NB4 (cell line): ENCODE results near the gene CKMT1B.
"Not testable (repeated sequence)": the region's sequence is repeated elsewhere in the genome, so short reads cannot be mapped to it uniquely, and the experiment has no call there.

Experiments used
- DNase-seq: peaks from one replicate; pipeline ENCODE4 v3.0.0; 2010; ENCODE audit warnings: low read depth
- H3K4me3 ChIP-seq: one replicate; pipeline ENCODE4 v1.5.1; 2011; ENCODE audit warnings: mild to moderate bottlenecking, low read depth, low read length, moderate library complexity
- MYC ChIP-seq: IDR thresholded peaks from 2 replicates; pipeline ENCODE4 v1.6.1; 2011; ENCODE audit warnings: low read depth, low read length
- POLR2A ChIP-seq: IDR thresholded peaks from 2 replicates; pipeline ENCODE4 v1.6.1; 2011; ENCODE audit warnings: mild to moderate bottlenecking; ENCODE audit not compliant: insufficient read length; ENCODE audit errors: extremely low read depth
- TF ChIP-seq, protein P1 (sequence below): IDR thresholded peaks from one replicate; pipeline ENCODE4 v1.5.1; 2012; ENCODE audit warnings: low read depth, low read length
- TF ChIP-seq, protein P2 (sequence below): IDR thresholded peaks from 2 replicates; pipeline ENCODE4 v1.6.1; 2011; ENCODE audit warnings: low read depth, low read length

CKMT1B gene

DNA sequence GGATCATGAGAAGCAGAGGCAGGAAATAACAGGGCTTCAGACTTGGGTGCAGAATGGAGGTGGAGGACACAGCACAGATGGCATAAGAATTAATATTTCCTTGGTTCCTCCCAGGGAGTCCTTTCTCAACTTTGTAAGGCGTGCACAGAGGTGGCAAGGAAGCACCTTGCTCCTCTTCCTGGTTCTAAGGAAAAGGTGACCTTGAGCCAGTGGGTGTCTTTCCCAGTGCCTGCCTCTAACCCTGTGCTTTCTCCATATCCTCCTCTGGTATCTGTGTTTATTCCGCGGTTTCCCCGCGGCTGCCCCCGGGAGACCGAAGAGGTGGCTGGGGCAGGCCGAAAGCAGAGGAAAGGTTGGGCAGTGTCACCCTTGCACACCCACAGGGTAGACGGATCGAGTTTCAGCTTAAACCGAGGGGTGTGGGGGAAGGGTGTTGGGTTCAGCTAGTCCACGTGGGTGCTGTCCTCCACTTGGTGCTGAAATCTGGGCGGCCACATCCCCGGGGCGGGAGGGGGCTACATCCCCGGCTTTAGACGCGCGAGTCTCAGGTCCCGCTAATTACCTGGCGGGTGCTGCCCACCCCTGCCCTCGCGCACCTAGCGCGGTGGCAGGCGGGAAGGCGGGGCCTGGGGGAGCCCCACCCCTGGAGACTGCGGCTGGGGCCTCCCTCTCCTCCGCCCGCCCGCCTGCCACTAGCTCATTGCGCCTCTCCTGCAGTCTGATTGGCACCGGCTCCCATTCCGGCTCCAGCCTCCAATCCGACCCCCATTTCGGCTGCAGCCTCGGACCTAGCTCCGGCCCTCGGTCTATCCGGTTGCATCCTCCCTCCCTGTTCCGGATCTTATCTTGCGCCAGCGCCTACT is at the start of gene CKMT1B:
Gene CKMT1B, plus strand, starts transcription at position 700 of the 863 bp plus-strand sequence. CDS start 192 bp downstream, outside the sequence.
- not testable (repeated sequence) for DNase-seq

DNA sequence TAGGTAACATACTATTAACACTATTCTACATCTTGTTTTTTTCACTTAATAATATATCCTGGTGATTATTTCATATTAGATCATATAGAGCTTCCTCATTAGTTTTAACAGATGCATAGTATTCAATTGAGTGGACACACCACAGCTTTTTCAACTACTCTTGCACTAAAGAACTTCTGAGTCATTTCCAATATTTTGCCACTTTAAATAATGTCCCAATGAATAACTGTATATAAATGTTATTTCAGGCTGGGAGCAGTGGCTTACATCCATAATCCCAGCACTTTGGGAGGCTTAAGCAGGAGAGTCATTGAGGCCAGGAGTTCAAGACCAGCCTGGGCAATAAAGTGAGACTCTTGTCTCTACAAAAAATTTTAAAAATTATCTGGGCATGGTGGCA is 49.6 kb upstream of the CKMT1B start:
- no peak for TF ChIP-seq POLR2A
- TF ChIP-seq, protein P1, sequence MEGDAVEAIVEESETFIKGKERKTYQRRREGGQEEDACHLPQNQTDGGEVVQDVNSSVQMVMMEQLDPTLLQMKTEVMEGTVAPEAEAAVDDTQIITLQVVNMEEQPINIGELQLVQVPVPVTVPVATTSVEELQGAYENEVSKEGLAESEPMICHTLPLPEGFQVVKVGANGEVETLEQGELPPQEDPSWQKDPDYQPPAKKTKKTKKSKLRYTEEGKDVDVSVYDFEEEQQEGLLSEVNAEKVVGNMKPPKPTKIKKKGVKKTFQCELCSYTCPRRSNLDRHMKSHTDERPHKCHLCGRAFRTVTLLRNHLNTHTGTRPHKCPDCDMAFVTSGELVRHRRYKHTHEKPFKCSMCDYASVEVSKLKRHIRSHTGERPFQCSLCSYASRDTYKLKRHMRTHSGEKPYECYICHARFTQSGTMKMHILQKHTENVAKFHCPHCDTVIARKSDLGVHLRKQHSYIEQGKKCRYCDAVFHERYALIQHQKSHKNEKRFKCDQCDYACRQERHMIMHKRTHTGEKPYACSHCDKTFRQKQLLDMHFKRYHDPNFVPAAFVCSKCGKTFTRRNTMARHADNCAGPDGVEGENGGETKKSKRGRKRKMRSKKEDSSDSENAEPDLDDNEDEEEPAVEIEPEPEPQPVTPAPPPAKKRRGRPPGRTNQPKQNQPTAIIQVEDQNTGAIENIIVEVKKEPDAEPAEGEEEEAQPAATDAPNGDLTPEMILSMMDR: no peak
- TF ChIP-seq, protein P2, sequence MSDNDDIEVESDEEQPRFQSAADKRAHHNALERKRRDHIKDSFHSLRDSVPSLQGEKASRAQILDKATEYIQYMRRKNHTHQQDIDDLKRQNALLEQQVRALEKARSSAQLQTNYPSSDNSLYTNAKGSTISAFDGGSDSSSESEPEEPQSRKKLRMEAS: no peak
- no peak for TF ChIP-seq MYC
- DNase-seq: no peak
- no peak overlapping the region for H3K4me3 ChIP-seq

More for the DNA sequence above, at the start of gene CKMT1B:
- H3K4me3 ChIP-seq: not testable (repeated sequence)

DNA sequence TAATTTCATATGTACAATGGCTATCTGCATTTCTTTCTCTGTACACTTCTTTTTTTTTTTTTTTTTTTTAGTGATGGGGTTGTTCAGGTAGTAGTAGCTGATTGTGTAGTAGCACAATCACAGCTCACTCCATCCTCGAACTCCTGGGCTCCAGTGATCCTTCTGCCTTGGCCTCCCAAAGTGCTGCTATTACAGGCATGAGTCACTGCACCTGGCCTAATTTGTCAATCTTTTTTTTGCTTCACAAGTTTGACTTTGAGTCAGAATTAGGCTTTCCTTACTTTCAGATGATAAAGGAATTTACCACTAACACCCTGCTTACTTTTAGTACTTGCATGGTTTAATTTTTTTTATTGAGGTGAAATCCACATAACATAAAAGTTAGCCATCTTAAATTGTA is 48.4 kb upstream of the CKMT1B start:
- TF ChIP-seq, protein P2: no peak
- TF ChIP-seq MYC: no peak
- TF ChIP-seq, protein P1: no peak
- no peak for TF ChIP-seq POLR2A
- DNase-seq: no peak
- H3K4me3 ChIP-seq: no peak overlapping the region

DNA sequence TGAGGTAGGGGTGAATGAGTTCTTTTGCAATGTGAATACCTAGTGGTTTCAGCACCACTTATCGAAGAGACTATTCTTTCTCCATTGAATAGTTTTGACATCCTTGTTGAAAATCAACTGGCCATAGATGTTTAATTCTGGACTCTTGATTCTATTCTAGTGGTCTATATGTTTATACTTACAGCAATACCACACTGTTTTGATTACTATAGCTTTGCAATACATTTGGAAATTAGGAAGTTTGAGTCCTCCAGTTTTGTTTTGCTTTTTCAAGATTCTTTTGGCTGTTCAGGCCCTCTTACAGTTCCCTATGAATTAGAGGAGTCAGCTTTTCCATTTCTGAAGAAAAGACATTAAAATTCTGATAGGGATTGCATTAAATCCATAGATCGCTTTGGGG is 46.3 kb upstream of the CKMT1B start:
- no peak for DNase-seq
- TF ChIP-seq, protein P1: no peak
- H3K4me3 ChIP-seq: no peak overlapping the region

DNA sequence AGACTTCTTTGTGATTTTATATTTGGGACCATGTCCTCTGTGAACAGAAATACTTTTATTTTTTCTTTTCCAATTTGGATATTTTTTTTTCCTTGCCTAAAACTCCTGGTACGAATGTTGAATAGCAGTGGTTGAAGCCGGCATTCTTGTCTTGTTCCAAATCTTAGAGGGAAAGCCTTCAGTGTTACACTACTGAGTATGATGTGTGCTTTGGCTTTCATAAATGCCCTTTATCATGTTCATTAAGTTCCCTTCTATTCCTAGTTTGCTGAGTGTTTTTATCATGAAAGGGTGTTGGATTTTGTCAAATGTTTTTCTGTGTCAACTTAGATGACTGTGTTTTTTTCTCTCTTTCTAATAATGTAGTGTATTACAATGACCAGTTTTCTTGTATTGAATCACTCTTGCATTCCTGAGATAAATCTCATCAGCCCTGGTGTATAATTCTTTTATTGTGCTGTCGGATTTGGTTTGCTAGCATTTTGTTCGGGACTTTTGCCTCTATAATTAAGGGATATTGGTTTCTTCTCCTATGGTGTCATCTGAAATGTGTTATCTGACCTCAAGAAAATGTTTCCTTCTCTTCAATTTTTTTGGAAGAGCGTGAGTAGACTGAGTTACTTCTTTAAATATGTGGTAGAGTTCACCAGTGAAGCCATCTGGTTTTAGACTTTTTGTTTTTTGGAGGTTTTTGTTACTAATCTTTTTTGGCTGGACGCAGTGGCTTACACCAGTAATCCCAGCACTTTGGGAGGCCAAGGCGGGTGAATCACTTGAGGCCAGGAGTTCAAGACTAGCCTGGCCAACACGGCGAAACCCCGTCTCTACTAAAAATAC is 43.1 kb upstream of the CKMT1B start:
- DNase-seq: no peak
- TF ChIP-seq POLR2A: no peak
- TF ChIP-seq, protein P1: no peak
- TF ChIP-seq, protein P2: no peak
- TF ChIP-seq MYC: no peak
- no peak overlapping the region for H3K4me3 ChIP-seq

DNA sequence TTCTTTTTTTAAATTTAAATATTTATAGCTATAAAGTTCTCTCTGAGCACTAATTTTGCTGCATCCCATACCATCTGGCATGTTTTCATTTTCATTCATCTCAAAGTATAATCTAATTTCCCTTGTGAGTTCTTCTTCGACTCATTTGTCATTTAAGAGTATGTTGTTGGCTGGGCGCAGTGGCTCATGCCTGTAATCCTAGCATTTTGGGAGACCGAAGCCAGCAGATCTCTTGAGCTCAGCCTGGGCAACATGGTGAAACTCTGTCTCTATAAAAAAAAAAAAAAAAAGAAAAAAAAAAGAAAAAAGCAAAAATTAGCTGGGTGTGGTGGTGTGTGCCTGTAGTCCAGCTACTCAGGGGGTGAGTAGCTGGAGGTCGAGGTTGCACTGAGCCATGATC is 41.6 kb upstream of the CKMT1B start:
- no peak for DNase-seq
- TF ChIP-seq, protein P2: no peak
- TF ChIP-seq, protein P1: no peak
- TF ChIP-seq MYC (no peak), POLR2A (no peak)
- no peak overlapping the region for H3K4me3 ChIP-seq
